HG03520 (cell line): ENCODE results near the gene PAEP.
"Not testable (repeated sequence)": the region's sequence is repeated elsewhere in the genome, so short reads cannot be mapped to it uniquely, and the experiment has no call there.

Source experiments
- ATAC-seq: cut with Tn5 transposase; IDR thresholded peaks from one replicate; pipeline ENCODE4 v1.9.1; 2021; ENCODE audit warnings: mild to moderate bottlenecking, moderate library complexity; ENCODE audit not compliant: unreplicated experiment

The PAEP gene

GRCh38 chr9:135549478-135550343 is 11.8 kb upstream of the PAEP start:
- ATAC-seq, result not testable (repeated sequence)

- no peak for ATAC-seq
Measured at GRCh38 chr9:135550344-135550918, 11.1 kb upstream of the PAEP start.

- ATAC-seq, result no peak
Measured at GRCh38 chr9:135551031-135551430, 10.5 kb upstream of the PAEP start.

- no peak for ATAC-seq
Measured at GRCh38 chr9:135551456-135551855, 10.1 kb upstream of the PAEP start.

- ATAC-seq, result no peak
Measured at GRCh38 chr9:135552021-135552697, 9.4 kb upstream of the PAEP start.

- ATAC-seq, result no peak
Measured at GRCh38 chr9:135552698-135553171, 8.8 kb upstream of the PAEP start.

GRCh38 chr9:135554718-135555117 is 6.8 kb upstream of the PAEP start:
- ATAC-seq, result no peak

DNA sequence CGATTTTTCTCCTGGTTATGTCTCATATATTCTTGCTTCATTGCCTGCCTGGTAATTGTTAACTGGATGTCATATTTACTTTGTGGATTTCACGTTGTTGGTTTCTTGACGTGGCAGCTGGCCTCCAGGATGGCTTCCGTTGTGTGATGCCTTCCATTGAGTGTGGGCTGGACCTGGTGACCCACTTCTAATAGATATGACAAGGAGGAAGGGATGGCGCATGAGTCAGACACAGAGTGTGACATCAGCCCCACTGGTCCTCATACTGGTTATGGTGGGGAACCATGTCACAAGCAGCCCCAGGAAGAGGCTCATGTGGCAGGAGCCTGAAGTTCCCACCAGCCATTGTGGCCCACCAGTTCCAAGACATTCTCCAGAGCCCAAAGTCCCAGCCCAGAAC is 6.4 kb upstream of the PAEP start:
- ATAC-seq, result no peak

DNA sequence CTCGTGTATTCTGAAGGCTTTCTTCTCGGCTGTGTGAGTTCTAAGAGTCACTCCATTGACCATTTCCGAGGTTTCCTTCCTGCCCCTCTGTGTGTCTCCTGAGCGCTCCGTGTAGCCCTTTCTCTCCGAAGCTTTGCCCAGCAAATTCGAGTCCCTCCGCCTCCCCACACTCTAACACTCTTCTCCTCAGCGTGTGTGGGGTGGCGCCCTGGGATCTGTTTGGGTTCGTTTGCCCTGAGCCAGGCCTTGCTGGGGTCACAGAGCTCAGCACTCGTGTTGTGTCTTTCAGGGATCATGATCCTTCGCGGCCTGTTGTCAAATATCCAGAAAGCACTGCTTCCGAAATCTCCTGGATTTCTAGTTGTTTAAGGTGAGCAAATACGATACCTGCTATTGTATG is 5.6 kb upstream of the PAEP start:
- no peak for ATAC-seq

GRCh38 chr9:135559606-135560005 is 1.9 kb upstream of the PAEP start:
- ATAC-seq, result no peak

DNA sequence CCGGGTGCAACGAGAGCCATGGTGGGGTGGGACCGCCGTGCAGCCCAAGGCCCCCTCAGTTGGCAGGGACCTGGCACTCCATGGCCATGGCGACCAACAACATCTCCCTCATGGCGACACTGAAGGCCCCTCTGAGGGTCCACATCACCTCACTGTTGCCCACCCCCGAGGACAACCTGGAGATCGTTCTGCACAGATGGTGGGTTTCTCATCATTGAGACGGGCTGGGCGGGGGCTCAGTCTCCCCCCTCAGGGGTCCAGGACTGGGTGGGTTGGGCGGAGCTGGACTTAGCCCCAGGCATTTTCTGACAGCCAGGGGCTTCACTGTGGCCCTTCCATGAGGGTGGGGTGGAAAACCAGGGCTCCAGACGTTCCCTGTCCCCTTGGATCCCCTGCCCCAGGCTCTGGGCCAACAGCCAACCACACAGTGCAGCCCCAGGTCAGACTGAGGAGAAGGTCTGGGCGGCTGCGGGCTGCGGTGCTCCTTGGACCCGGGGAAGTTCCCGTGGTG is 734 bp downstream of the PAEP start:
- no peak for ATAC-seq

GRCh38 chr9:135563039-135563476 is 1.5 kb downstream of the PAEP start:
- ATAC-seq, result no peak

DNA sequence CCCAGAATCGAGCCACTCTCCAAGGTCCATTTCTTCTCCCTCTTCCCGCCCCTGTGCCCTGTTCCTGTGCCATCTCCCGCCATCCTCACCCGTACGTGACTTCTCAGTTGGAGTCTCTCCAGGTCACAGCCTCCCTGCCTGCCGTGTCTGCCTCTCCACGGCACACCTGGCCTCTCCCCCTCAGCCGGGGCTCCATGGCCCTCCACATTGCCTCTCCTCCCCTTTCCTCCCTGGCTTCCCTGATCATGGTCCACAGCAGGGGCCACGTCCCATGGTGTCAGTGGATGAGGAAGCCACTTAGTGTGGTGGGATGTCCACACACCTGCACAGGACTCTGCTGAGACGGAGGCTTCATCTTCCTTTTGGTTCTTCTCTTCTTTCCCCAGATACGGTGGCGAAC is 2.3 kb downstream of the PAEP start:
- ATAC-seq, result no peak

GRCh38 chr9:135565141-135565628 is 3.6 kb downstream of the PAEP start:
- ATAC-seq, result no peak

- no peak for ATAC-seq
Measured at GRCh38 chr9:135565636-135566035, 4.1 kb downstream of the PAEP start.

- ATAC-seq, result no peak
Measured at GRCh38 chr9:135566552-135566951, 5.0 kb downstream of the PAEP start.

GRCh38 chr9:135567311-135567710 is 5.8 kb downstream of the PAEP start:
- no peak for ATAC-seq

DNA sequence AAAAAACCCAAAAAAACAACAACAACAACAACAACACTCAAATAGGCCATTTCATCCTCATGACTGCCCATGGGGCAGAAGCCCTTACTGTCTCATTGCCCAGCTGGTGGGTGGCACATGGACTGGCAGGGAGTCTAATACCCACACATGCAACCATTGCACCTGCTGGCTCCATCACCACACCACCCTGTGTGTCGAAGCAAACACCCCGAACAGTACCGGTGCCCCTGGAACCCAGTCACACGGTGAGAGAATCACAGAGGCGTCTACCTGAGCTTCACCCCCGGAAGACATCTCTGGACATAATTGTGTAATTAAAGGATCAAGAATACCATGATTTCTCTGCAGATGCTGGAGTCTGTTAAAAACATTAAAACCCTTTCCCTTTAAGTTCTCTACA is 6.5 kb downstream of the PAEP start:
- ATAC-seq, result no peak

GRCh38 chr9:135570456-135570855 is 8.9 kb downstream of the PAEP start:
- no peak for ATAC-seq

DNA sequence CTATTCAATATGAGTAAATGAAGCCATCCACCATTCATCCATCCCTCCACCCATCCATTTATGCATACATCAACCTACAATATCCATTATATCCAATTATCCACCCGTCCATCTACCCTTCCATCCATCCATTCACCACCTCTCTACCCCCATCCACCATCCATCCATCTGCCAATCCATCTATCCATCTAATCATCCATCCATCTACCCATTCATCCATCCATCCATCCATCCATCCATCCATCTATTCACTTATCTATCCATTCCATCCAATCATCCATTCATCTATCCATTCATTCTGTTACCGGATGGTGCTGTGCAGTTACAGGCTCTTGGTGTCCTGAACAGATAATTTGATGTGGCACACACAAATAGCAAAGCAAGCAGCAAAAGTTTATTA is 10.7 kb downstream of the PAEP start:
- ATAC-seq, result no peak

DNA sequence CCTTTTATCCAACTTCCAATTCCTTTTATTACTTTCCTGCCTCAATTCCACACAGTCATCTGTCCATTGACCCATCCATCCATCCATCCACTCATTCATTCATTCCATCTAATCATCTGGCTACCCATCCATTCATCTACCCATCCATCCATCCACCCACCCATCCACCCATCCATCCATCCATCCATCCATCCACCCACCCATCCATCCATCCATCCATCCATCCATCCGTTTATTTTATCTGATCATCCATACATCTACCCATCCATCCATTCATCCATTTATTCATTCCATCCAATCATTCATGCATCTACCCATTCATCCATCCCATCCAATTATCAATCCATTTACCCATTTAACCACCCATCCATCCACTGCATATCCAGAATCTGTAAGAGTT is 11.6 kb downstream of the PAEP start:
- no peak for ATAC-seq
